HFF-Myc (cell line): ENCODE results near the gene ADAMTS13.
A peak's percentile ranks its signal among the peaks of the same experiment; 100 is the strongest.

ENCODE experiments used
- DNase-seq: peaks from one replicate; pipeline ENCODE4 v3.0.0-alpha.2; 2011; ENCODE audit warnings: low read depth; ENCODE audit errors: extremely low read depth
- H3K4me3 ChIP-seq: replicated peaks from 2 replicates; pipeline ENCODE4 v1.5.1; 2011; ENCODE audit warnings: low read depth, mild to moderate bottlenecking, control low read depth, low read length
- CTCF ChIP-seq: IDR thresholded peaks from 2 replicates; pipeline ENCODE4 v1.5.1; 2012; ENCODE audit warnings: mild to moderate bottlenecking, low read depth, low read length, control low read depth; ENCODE audit errors: missing control alignments

The ADAMTS13 gene

GRCh38 chr9:133415170-133415569 is 7.0 kb upstream of the ADAMTS13 start:
- no peak for TF ChIP-seq CTCF
- no peak for DNase-seq
- H3K4me3 ChIP-seq, result no peak overlapping the region

GRCh38 chr9:133417541-133418461 is 4.4 kb upstream of the ADAMTS13 start, which contains the start of gene REXO4:
Gene REXO4, minus strand, starts transcription at chr9:133418010. Its CDS starts 166 bp downstream, at chr9:133417844.
- DNase-seq, result peak; percentile 72
- peak within 1 kb of the TSS; percentile 99 for H3K4me3 ChIP-seq
- TF ChIP-seq CTCF, result no peak

GRCh38 chr9:133419005-133419404 is 3.2 kb upstream of the ADAMTS13 start:
- H3K4me3 ChIP-seq, result peak overlapping the region; percentile 99
- no peak for DNase-seq
- TF ChIP-seq CTCF, result no peak

- H3K4me3 ChIP-seq, result no peak overlapping the region
- DNase-seq, result no peak
These were observed 1.8 kb upstream of the ADAMTS13 start for GRCh38 chr9:133420392-133420827.

GRCh38 chr9:133423216-133423615 is 1.0 kb downstream of the ADAMTS13 start:
- TF ChIP-seq CTCF, result no peak
- no peak overlapping the region for H3K4me3 ChIP-seq
- no peak for DNase-seq

More at GRCh38 chr9:133420392-133420827, 1.8 kb upstream of the ADAMTS13 start:
- no peak for TF ChIP-seq CTCF

- no peak for DNase-seq
- no peak overlapping the region for H3K4me3 ChIP-seq
These were observed 2.0 kb downstream of the ADAMTS13 start for GRCh38 chr9:133424187-133424586.

More at GRCh38 chr9:133424187-133424586, 2.0 kb downstream of the ADAMTS13 start:
- TF ChIP-seq CTCF, result no peak
